A172 (cell line): ENCODE measurements around the gene ZBTB20. TPM values are rescaled to one million over a fixed set of nuclear protein-coding genes. Genes with fewer than 3 reads are reported as not detected.

Experiments
- DNase-seq: peaks from one replicate; pipeline ENCODE4 v3.0.0-alpha.2; 2015; ENCODE audit warnings: low spot score
- total RNA-seq: library from RNA; depleted of rRNA; stranded (reverse); fragments of >200 nt; shearing (Covaris generic); gene quantifications from 2 replicates; pipeline ENCODE4 v1.2.3, GENCODE V29; 2014

Gene ZBTB20
- total RNA-seq, 1 experiment from 2014 or later: 7.5 TPM

DNA sequence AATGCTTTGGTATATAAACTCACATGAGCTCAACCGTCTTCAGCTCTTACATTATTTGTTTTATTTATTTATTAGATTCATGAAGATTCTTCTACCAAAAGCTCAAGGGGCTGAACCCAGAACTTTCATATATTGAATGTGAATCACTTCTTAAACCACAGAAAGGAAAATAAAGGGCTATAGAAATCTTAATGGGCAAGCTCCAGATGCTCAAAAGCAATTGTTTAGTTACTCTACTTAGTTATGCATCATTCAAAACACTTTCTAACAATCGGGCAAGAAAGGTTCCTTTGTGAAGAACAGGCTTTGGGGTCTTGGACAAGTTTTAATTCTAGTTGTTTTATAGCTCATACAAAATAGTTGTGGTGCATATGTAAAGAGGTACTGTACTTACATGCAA is 473.1 kb downstream of the ZBTB20 start:
- no peak for DNase-seq

DNA sequence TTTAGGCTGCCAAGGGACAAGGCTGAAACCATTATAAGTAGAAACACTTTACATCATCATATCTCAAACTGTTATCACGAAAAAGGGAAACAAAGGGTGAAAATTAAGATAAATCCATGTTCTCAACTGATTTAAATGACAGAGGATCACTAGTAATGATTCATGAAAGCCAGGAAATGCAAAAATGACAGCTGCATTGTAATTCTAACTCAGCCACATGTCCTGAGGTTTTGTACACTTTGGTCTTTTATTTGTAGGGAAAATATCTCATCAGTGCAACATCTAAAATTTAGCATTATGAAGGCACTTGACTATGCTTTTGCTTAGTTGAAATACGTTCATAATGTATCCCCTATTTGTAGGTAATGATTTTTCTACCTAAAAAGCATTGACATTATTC is 473.6 kb downstream of the ZBTB20 start:
- DNase-seq: no peak

DNA sequence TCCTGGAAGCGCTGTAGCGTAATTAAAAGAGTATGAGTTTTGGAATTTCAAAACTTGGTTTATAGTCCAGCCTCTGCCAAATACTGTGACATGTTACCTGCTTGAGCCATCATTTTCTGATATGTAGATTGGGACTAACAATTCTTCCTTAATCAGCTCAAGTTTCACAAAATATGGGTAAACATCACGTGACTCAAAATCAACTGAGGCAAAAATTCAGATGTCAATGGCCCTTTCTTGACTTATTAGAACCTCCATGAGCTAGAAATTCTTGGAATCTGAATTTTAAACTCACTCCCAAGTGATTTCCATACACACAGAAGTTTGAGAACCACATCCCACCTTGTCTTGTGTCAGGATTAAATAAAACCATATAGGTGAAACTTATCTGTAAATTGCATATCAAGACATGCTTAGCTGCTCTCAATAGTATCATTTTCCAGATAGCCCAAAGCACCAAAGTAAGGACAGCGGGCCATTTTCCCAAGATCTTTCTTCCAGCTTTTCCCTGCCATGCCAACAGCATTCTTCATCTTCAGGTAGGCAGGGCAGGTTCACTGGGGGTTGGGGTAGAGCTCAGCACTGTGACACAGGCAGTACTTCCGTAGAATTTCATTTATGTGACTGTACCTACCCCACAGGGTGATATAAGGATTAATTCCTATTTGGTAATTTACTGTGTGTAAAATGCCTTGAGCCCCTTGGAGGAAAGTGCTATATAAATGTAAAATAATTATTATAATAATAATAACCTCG is 474.2 kb downstream of the ZBTB20 start:
- DNase-seq: no peak

DNA sequence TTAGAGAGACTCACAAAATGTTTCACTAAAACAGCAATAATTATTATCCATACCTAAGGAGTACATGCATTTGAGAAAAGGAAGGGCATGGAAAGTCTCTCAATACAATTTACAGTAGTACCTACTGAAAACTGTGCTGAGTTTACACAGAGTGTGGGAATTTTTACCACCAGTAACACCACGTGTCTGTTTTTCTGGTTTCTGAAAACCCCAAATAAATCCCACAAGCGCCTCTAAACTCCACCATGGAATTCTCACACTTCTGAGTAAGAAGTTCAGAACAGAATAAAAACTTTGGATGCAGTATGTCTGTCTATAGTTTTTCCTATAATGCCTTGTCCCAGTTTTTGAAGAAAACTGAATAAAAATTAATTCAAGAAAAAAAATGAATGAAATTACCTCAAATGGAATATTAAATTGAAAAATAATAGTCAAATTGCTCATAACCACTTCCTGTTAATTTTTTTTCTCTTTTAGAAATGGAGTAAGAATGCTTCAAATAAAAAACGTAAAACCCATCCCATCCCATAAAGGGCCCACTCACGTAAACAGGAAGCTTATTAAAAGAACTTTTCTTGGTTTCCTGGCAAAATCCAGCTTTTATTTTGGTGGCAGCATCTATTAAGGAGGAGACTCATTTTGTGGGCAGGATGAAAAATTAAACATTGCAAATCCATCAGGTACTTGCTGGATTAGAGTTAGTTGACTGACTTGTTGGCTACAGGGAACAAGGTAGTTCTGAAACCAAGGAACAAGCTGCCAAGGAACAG is 475.2 kb downstream of the ZBTB20 start:
- DNase-seq: no peak

DNA sequence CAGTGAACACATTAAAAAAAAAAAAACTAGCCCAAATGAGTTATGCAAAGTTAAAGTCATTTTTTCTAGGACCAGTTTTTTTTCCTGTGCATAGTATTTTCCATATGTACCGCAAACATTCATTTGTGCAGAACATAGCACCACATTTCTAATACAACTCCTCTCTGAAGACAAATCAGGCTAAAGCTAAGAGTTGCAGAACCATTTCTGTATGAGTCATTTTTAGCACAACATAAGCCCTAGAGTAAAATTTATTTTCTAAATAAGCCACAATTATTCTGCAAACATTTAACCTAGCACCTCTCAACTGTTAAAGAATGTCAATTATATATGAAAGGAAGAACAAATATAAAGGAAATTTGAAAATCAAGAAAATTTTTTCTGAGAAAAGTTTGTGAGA is 477.5 kb downstream of the ZBTB20 start:
- no peak for DNase-seq

DNA sequence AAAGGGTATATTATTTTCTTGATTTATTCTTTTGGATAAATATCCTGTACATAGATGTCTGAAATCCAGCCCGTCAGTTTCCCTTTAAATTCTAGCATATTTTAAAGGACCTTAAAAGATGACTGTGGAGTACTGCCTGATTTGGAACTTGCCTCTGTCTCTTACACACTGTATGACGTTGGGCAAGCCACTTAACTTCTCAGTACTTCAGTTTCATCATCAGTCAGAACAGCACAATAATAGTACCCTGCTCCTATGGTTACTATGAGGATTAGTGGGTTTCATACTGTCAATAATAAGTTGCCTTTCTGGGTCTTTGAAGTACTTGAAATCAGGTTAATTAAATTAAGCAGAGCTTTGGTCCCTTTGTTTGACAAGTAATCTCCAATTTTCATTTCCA is 479.0 kb downstream of the ZBTB20 start:
- DNase-seq: no peak

DNA sequence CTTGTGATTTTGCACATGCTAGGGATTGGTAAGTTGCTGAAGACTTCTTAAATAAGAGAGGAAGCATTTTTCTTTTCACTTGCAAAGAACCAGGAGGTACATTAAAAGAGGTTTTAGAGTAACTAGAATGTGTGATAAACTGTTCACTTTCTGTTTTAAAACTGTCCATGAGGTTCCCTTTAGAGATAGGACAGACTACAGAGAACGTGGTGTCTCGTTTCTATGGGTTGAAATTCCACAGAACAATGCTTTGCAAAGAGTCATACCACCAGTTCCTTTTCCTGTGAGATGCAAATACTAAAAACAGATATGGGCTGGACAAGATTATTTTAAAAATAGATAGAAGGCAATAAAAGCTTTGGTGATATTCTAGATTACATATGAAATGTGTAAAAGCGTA is 480.5 kb downstream of the ZBTB20 start:
- no peak for DNase-seq

DNA sequence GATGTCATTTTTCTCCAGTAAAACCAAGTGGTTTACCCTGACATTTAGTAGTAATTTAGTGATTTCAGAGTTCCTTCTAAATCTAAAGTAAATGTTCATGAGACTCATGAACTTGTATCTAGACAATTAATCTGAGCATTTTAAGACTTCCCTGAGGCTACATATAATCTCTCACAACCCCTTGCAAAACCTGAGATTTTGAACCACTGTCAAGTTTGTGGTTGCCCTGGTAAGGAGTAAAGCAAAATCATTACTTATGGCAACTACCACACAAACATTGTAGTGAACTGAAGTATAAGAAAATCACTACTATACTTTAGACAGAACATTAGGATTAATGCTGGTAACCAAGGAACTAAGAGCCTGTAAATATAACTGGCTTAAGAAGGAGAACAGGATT is 483.1 kb downstream of the ZBTB20 start:
- no peak for DNase-seq

DNA sequence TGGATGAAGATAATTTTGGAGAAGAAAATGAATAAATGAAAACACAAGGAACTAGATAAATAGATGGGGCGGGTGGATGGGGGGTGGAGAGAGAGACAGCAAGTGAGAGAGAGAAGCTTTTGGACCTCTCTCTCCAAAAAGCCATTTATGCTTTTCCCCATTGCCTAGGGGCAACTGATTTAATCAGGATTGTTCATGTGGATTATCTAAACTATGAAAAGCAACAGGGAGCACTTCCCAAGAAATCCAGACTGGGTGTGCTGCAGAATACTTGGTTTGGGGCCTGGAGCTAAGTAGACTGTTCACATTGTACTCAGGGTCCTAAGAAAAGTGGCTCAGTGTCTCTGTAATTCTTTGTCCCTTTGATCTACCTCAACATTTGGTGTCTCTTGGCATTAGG is 486.3 kb downstream of the ZBTB20 start:
- DNase-seq: no peak

DNA sequence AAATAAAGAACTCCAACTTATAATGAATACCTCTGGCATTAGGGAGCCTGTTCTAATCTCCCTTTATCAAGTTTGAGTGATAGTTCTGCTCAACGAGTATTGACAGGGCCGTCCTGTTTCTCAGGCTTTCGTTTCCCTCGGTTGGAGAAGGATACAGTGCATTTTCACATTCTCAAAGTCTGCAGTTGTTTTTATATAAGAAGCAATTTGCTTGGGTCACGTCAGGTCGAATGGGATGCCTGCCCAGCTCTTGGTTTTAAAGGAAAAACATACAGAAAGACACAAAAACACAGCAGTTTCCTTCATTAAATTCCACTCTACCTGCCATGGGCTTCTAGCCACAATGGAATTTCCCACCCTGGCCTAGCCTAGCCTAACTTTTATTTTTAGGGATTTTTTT is 487.0 kb downstream of the ZBTB20 start:
- peak; percentile 16 for DNase-seq

DNA sequence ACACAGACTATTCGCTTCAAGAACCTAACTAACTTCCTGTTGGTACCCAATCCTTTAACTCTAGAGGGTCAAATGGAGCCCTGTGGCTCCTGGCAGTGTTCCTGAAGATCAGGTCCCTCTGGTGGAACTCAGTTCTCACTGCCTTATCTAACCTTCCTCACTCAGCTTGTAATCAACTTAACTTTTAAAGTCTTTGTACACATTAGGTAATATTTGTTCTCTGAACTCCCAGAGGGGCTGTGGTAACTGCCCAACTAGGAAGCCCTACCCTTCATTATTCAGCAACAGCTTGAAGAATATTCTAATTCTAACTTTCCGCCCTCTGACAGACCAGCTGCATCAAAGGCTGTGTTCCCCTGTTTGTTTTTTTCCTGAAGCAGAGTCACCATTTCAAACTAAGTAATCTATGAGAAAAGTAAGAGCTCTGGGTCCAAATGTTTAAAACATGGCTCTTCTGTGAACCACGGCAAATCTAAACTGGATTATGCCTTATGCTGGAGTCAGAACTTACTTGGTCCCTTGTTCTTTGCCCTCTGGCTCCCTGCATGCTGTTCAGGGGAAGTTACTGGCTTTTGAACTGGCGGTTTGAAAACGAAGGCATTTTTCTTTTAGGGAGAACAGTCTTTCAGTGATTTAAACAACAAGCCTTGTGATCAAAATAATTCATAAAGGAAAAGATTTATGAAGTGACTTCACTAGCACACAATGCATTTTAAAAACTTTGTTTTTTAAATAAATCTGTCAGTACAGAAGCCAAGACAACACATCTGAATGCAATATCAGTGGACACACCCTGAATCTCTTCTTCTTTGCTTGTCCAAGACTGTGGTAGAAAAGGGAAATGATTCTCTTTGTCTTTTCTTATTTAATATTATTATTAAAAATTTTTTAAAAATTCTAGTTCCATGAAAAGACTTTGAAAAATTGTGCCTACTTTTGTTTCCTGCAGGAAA is 487.7 kb downstream of the ZBTB20 start:
- DNase-seq: no peak

DNA sequence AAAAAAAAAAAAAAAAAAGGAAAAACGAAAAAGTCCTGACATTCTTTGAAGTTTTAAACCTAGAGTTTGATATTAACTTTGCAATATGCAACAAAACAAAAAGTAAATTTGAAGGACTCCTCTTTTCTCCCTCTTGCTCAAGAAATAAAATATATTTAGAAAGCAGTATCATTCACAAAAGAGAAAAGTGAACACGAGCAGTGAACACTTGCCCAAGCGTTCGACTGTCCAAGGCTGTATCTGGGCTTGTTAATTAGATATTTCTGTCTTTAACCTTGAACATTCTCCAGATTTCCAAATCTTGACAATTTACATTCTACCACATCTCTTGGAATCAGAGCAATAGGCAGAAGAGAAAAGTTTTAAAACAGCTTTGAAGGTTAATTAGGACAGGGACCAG is 495.5 kb downstream of the ZBTB20 start:
- DNase-seq: no peak

DNA sequence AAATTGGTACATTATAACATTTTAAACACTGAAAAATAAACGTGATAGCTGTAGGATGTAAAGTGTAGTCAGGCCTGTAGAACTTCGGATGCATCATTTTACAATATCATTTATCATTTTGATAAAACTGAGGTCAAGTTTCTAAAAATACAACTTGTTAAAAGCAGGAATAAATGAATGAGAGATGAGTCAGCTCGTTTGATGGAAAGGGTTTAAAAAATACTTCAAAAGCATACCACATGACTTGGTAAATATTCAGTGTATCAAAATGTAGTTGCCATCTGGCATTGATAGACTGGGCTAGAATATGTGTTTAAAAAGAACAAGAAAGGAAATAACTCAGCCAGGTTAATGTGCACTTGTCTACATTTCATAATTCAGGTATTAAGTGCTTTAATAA is 496.3 kb downstream of the ZBTB20 start:
- DNase-seq: peak; percentile 65

DNA sequence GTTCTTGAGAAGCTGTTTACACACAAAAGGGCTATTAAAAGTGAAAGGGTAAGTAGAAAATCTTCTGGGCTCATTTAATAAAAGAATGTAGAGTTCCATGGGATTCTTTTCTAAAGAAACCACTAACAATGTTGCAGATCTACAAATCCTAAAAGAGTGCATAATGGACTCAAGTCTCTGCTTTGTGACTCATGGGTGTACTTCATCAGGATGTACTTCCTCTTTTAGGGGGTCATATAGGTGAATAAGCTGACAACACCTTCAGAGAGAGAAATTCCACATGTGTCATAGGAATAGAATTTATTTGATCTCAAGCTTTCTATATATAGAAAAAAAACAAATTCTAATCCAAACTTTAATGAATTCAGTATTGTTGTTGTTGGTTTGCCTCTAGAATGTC is 497.8 kb downstream of the ZBTB20 start:
- peak; percentile 77 for DNase-seq

DNA sequence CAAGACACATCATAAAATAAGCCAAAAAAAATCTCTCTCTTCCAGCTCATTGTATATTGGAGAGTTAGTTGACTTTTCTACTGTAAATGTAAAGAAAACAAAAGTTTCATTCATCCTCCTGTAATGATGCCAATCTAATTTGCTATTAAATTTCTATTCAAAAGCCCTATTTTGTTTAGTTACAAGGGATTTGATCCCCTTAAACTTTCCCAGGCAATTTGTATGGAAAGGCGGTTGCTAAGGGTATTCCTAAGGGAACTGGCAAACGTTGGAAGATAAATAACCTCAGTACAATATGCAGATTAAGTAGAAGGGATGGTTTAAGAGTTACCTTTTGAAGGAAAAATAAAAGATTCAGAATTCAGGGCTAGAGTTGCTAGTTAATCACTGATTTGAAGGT is 500.6 kb downstream of the ZBTB20 start:
- no peak for DNase-seq

DNA sequence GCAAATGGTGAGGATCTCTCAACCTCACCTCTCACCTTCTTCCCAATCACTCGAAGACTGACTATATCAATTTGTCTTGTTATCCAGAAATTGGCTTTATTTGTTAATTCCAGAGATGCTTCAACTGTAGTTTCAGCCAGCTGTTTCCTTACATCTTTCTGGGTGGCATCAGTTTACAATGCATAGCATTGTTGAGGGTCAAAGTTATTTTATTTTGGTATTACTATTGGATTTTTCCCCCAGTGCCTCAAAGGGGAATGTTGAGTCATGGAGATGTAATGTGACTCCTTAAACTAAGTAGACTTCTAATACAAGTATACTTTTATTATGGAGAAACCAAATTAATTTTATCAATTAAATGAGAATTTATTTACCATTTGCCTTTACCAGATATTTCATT is 501.7 kb downstream of the ZBTB20 start:
- no peak for DNase-seq

DNA sequence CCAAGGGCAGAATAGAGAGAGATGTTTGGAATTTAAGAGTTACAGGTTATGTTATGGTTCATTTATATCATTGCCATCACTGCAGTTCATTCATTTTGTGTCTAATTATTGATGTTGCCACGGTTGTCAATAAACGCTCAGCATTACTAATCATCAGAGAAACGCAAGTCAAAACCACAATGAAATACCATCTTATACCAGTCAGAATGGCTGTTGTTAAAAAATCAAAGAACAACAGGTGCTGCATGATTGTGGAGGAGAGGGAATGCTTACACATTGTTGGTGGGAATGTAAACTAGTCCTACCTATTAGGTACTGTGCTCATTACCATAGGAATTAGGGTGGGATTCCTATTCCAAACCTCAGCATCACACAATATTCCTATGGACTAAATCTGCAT is 502.7 kb downstream of the ZBTB20 start:
- DNase-seq: no peak

DNA sequence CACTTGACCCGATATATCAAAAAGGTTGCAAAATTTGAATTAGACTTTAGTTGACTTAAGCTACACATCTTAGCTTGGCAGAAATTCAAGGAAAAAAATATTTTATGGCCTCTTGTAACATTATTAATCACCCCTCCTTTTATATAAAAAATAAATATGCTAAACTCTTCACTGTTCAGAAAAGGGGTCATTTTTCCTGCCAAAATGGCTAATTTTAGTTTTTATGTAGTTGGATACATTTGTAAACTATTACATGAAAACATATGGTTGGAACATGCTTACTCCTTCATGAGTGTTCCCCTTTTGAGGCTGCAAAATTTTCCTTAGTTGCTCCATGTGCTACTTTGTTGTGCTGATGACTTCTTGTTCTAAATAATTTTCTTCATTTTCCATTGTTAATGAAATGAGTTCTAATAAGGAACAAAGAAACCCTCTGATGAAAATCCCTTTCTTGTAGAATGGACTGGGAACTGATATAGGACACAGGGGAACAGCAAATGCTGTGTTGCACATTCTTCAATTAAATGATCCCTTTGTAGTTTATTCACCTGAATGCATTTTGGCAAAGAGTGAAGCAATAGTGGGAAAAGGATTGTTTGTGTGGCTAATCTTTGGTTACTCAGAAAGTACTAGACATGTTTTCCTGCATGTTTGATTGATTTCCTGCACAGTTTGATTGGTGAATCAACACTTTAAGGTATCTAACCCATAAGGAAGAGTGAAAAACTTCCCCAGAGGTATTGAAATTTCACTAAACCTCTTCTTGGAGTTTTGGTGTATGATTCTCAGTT is 503.9 kb downstream of the ZBTB20 start:
- no peak for DNase-seq

DNA sequence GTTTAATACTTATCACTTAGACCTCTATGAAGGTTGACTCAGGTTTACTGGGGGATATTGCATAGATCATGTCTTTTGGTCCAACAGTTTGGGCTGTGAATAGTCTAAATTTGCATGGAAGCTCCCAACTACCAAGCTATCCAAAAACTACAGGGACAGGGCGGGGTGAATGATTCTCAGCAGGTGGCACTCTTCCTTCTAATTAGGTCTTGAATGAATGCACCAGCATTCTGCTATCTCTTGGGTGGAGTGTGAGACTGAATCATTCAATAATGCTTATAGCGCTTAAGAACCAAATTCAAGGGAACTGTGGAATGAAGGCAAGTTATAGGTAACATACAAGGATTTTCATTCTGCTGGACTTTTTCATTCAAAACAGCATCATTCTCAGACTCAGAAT is 507.0 kb downstream of the ZBTB20 start:
- no peak for DNase-seq

DNA sequence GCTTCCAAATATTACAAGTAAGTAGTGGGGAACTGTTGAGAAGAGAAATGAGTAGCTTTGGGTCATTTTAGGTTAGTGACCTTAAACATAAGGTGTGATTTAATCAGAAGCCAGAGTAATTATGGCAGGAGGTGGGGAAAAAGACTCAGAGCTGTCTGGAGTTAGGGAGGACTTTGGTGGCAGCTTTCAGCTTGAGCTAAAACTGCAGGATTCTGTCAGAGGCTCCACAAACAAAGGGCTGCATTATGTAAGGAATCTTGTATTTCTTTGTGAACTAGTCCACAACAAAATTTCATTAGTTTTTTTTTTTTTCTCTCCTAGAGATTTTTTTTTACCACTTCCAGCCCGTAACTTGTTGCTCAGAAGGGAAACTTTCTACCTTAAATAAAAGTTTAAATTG is 507.9 kb downstream of the ZBTB20 start:
- DNase-seq: no peak

DNA sequence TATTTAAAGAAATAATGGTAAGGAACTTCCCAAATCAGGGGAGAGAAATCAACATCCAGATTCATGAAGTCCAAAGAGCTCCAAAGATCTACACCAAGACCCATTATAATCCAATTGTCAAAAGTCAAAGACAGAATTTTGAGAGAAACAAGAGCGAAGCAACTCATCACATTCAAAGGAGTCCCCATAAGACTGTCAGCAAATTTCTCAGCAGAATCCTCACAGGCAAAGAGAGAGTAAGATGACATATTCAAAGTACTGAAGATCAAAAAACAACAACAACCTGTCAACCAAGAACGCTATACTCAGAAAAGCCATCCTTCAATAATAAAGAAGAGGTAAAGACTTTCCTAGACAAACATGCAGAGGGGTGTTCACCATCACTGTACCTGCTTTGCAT is 511.2 kb downstream of the ZBTB20 start:
- DNase-seq: no peak

DNA sequence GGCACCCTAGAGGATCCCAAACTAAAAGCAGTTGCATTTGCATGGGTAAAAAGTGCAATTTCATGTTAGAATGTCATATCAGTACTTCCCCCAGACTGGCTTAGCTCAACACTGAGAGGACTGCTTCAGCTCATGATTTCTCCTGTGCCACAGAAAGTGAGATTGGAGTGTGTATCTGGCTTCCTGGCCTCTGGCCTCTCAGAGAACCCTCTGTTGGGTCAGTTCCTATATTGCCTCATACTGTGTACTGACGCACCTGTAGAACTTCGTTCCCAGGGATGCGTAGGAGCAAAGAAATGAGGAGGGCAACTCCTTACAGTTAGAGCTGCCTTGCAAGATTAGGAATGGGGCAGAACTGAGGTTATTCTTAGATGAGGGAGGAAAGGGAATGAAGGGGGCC is 512.5 kb downstream of the ZBTB20 start:
- DNase-seq: no peak
